Activated effector memory CD4-positive, alpha-beta T cell treated with Interleukin-2 at 50 U/mL for 16 hours (primary cell): Measurements from ENCODE around the gene ANKRD34B.
"Not testable (repeated sequence)": the region's sequence is repeated elsewhere in the genome, so short reads cannot be mapped to it uniquely, and the experiment has no call there.

Experiments
- DNase-seq: peaks from one replicate; pipeline ENCODE4 v3.0.0-alpha.2; 2020

The ANKRD34B gene

DNA sequence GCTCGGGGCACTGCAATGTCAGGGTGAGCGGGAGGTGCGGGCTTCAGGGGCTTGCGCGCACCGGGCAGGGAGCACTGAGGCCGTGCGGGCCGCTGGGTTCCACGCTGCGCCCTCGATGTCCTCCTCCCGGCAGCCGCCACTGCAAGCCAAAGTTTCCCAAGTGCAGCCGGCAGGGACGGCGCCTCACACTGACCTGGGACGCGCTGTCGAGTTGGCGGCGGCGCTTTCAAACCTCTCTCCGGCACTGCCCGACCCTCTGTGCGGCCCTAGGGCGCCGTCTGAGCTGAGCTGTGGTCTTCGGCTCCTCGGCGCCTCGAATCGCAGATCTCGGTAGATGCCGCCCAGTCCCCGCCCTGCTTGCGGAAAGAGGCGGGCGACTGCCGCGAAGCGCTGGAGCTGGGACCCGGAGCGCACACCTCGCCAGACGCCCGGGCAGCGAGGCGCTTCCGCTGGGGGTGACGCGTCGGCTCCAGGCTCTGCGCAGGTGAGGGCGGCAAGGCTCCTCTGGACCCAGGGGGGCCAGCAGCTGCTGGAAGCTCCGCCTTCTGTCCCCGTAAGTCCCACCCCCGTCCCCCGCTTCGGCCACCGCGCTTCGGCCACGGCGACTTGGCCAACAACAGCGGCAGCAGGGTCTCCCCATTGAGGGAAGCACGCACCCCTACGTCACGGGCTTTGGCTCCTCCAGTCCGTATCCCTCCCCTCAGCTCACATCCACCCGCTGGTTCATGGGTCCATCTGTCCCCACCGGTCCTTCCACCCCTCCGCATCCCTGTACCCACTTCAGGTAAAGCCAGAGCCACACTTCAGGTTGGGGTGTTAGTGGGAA lies at the start of gene ANKRD34B:
ANKRD34B (minus strand) TSS at position 320 of the 826 bp plus-strand sequence. CDS start 10,261 bp downstream, outside the sequence.
- no peak for DNase-seq

- DNase-seq = no peak
These were observed 49.0 kb upstream of the ANKRD34B start for GRCh38 chr5:80619086-80619485.

- DNase-seq = no peak
These were observed 48.4 kb upstream of the ANKRD34B start for GRCh38 chr5:80618438-80618837.

- no peak for DNase-seq
These were observed 45.3 kb upstream of the ANKRD34B start for GRCh38 chr5:80615266-80615914.

DNA sequence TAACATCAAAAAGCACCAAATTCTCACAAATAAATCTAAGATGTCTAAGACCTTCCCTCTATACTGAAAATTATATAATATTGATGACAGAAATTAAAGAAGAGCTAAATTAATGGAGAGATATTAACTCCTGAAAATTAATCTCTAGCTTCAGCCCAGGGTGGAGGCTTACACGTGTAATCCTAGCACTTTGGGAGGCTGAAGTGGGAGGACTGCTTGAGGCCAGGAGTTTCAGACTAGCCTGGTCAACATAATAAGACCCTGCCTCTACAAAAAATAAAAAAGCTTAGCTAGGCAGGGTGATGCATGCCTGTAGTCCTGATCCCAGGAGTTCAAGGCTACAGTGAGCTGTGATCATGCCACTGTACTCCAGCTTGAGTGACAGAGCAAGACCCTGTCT lies 39.6 kb upstream of the ANKRD34B start:
- DNase-seq = no peak

GRCh38 chr5:80608731-80609130 lies 38.7 kb upstream of the ANKRD34B start:
- no peak for DNase-seq

DNA sequence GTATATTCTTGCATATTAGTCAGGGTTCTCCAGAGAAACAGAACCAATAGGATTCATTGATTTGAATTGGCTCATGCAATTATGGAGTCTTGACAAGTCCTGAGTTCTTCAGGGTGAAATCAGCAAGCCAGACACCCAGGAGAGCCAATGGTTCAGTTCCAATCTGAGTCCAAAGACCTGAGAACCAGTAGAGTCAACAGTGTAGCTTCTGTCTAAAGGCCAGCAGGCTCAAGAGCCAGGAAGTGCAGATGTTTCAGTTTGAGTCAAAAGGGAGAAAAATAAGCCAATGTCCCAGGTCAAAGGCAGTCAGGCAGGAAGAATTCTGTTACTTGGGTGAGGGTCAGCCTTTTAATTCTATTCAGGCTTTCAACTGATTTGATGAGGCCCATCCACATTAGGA lies 37.8 kb upstream of the ANKRD34B start:
- DNase-seq = no peak

DNA sequence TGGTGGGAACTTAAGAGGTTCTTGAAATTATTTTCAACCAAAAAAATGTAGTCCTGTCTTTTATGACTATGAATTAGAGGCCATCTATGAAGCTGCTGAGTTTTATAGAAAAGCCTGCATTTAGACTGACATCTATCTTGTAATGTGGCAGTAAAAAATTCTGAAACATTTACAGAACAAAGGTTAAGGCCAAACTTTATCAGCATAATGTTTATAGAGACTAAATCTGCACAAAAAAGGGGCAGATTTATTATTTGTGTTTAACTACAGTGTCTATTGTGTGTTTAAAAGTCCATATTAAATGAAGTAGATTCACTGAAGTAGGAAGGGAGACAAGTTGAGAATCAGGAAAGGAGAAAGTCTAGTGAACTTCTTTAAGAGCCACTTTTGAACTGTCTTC lies 37.3 kb upstream of the ANKRD34B start:
- DNase-seq = no peak

DNA sequence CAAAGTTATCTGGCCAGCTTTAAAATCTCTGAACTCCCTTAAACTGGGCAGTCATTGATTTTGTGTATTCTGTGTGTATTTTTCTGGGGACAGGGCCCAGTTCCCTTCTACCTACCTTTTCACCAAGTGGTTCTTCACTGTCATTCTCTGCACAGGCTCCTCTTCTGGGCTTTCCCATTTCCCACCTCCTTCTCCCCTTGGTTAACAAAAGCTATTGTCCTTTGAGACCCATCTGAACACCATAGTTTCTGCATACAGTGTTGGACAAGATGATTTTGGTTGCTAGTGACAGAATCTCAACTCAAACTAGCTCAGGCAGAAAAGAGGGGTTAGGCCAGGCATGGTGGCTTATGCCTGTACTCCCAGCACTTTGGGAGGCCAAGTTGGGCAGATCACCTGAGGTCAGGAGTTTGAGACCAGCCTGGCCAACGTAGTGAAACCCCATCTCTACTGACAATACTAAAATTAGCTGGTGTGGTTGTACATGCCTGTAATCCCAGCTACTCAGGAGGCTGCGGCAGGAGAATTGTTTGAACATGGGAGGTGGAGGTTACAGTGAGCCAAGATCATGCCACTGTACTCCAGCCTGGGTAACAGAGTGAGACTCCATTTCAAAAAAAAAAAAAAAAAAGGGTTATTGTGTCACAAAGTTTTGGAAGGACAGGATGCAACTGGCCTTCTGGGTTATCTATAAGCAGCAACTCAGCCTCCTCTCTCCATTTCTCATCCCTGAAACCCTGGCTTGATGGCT lies 31.0 kb upstream of the ANKRD34B start:
- no peak for DNase-seq

- no peak for DNase-seq
These were observed 27.4 kb upstream of the ANKRD34B start for GRCh38 chr5:80597500-80597899.

GRCh38 chr5:80594810-80595209 lies 24.7 kb upstream of the ANKRD34B start:
- no peak for DNase-seq

GRCh38 chr5:80592761-80593160 lies 22.7 kb upstream of the ANKRD34B start:
- DNase-seq = no peak

GRCh38 chr5:80592105-80592504 lies 22.0 kb upstream of the ANKRD34B start:
- no peak for DNase-seq

- no peak for DNase-seq
These were observed 21.3 kb upstream of the ANKRD34B start for GRCh38 chr5:80591352-80591751.

- no peak for DNase-seq
These were observed 20.7 kb upstream of the ANKRD34B start for GRCh38 chr5:80590766-80591165.

- DNase-seq = no peak
These were observed 18.9 kb upstream of the ANKRD34B start for GRCh38 chr5:80588858-80589540.

DNA sequence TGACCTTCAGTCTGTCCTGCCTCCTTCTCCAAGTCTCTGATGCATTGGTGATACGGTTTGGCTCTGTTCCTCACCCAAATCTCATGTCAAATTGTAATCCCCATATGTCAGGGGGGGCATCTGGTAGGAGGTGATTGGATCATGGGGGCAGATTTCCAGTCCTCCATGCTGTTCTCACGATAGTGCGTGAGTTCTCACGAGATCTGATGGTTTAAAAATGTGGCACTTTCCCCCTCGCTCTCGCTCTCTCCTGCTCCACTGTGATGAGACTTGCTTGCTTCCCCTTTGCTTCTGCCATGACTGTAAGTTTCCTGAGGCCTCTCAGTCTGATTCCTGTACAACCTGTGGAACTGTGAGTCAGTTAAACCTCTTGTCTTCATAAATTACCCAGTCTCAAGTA lies 14.7 kb upstream of the ANKRD34B start:
- no peak for DNase-seq

GRCh38 chr5:80580291-80580690 lies 10.2 kb upstream of the ANKRD34B start:
- DNase-seq = not testable (repeated sequence)

DNA sequence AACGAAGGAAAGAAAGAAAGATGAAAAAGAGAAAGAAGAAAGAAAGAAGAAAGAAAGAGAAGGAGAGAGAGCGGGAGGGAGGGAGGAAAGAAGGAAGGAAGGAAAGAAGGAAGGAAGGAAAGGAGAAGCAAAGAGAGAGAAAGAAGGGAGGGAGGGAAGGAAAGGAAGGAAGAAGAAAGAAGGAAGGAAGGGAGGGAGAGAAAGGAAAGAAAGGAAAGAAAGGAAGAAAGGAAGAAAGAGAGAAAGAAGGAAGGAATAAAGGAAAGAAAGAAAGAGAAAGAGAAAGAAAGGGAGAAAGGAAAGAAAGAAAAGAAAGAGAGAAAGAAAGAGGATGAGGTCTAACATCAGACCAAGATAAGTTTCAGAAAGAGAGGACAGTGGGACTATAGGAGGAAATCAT lies 9.0 kb upstream of the ANKRD34B start:
- no peak for DNase-seq

- DNase-seq = no peak
These were observed 7.6 kb upstream of the ANKRD34B start for GRCh38 chr5:80577707-80578106.

DNA sequence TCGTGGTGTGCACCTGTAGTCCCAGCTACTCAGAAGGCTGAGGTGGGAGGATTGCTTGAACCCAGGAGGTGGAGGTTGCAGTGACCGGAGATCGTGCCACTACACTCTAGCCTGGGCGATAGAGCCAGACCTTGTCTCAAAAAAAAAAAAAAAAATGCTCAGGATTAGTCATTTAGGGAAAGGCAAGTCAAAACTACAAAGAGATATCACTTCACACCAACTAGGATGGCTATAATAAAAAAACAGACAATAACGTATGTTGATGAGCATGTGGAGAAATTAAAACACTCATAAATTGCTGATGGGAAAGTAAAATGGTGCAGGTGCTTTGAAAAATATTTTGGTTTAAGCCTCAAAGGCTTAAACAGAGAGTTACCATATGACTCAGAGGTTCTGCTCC lies 6.3 kb upstream of the ANKRD34B start:
- DNase-seq = no peak

DNA sequence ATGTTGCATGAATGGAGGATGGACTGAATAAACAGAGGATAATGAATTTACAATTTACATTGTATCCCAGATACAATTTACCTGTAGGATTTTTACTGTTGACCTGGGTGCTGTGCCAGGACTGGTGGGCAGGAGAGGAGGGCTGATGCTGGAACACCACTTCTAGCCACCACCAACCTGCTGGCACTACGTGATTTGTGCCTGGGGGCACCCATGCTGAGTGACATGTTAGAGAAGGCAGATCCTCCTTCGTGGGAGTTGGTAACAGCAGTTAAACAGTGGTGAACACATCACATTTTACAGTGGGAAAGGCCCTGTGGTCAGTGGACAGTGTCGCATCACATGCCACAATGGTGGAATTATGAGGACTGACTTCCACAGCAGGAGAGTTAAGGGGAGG lies 3.0 kb upstream of the ANKRD34B start:
- no peak for DNase-seq
